Activated naive CD4-positive, alpha-beta T cell treated with anti-CD3 and anti-CD28 coated beads for 36 hours (primary cell): Measurements from ENCODE around the gene EEIG1. TPM values are rescaled to one million over a fixed set of nuclear protein-coding genes. Genes with fewer than 3 reads are reported as not detected.

Experiments
- CTCF ChIA-PET: fragments of 350-600 bp; sonication (Branson Sonifier 250); formaldehyde crosslinking; loops from one replicate; lab custom pipeline; 2021; ENCODE audit warnings: antibody characterized with exemption; lab: Charles Lee
- DNase-seq: peaks from one replicate; pipeline ENCODE4 v3.0.0-alpha.2; 2020
- H3K27ac Mint-ChIP-seq: one replicate; pipeline ENCODE4 v1.8.0; 2021; ENCODE audit warnings: mild to moderate bottlenecking, mixed read lengths
- H3K27me3 Mint-ChIP-seq: one replicate; pipeline ENCODE4 v1.8.0; 2021; ENCODE audit warnings: low read depth, mixed read lengths
- H3K36me3 Mint-ChIP-seq: one replicate; pipeline ENCODE4 v1.8.0; 2021; ENCODE audit warnings: low read depth, mixed read lengths
- H3K4me1 Mint-ChIP-seq: one replicate; pipeline ENCODE4 v1.8.0; 2021; ENCODE audit warnings: low read depth, mixed read lengths
- H3K4me3 Mint-ChIP-seq: one replicate; pipeline ENCODE4 v1.8.0; 2021; ENCODE audit warnings: mild to moderate bottlenecking, moderate library complexity, mixed read lengths
- H3K9me3 Mint-ChIP-seq: one replicate; pipeline ENCODE4 v1.8.0; 2021; ENCODE audit warnings: mixed read lengths
- intact Hi-C: fragments of 100-400 bp; cut with micrococcal nuclease; formaldehyde crosslinking; loops from one replicate; pipeline ENCODE4 v1.15.1; 2023
- total RNA-seq, 2 experiments: library from RNA; stranded (reverse); gene quantifications; one replicate each; pipeline ENCODE4 v1.2.3, GENCODE V29; 2021

EEIG1 gene
- total RNA-seq, 2 experiments from 2014 or later, result 61.0 to 70.8 TPM

- CTCF ChIA-PET, result interaction anchor here (0.6 to 1.3 kb wide), 2 partner anchors 8 to 23 kb away, joined by 3 to 4 read pairs; no protein-coding TSS in a partner anchor
- Mint-ChIP-seq H3K27ac (no peak overlapping the region), H3K4me1 (peaks cover 42% of the 10 kb centered on the region), H3K36me3 (peaks cover 3% of the 10 kb centered on the region), H3K4me3 (no peak overlapping the region), H3K27me3 (no peaks in the 10 kb centered on the region), H3K9me3 (peaks cover 3% of the 10 kb centered on the region)
- DNase-seq, result no peak
- intact Hi-C loops, result no loop called here
Observed at GRCh38 chr9:128011071-128011817, 30.5 kb upstream of the EEIG1 start.

GRCh38 chr9:128009639-128010038 is 28.9 kb upstream of the EEIG1 start:
- Mint-ChIP-seq H3K27ac (no peak overlapping the region), H3K9me3 (peaks cover 3% of the 10 kb centered on the region), H3K36me3 (peaks cover 3% of the 10 kb centered on the region), H3K4me1 (peaks cover 49% of the 10 kb centered on the region), H3K4me3 (no peak overlapping the region), H3K27me3 (no peaks in the 10 kb centered on the region)
- intact Hi-C loops, result no loop called here
- CTCF ChIA-PET, result interaction anchor here (1.3 kb wide), 1 partner anchor 10 kb away, joined by 4 read pairs; no protein-coding TSS in a partner anchor
- DNase-seq, result no peak

GRCh38 chr9:128008171-128008570 is 27.4 kb upstream of the EEIG1 start:
- Mint-ChIP-seq H3K36me3 (peaks cover 3% of the 10 kb centered on the region), H3K4me3 (peak overlapping the region; percentile 85), H3K27me3 (no peaks in the 10 kb centered on the region), H3K9me3 (peaks cover 3% of the 10 kb centered on the region), H3K27ac (peak overlapping the region; percentile 94), H3K4me1 (peaks cover 52% of the 10 kb centered on the region)
- intact Hi-C loops, result loop anchor here (1.0 kb wide), 1 partner anchor 27 kb away; no protein-coding TSS in a partner anchor
- DNase-seq, result no peak
- CTCF ChIA-PET, result interaction anchor here (1.4 to 1.8 kb wide), 2 partner anchors 17 to 26 kb away, joined by 5 to 8 read pairs; no protein-coding TSS in a partner anchor

- peak overlapping the region; percentile 94 for H3K27ac Mint-ChIP-seq
- CTCF ChIA-PET, result interaction anchor here (0.6 to 2.3 kb wide), 9 partner anchors 11 to 135 kb away, joined by 3 to 8 read pairs (median 4); partner anchors contain the start of gene EEIG1
- peaks cover 3% of the 10 kb centered on the region for H3K9me3 Mint-ChIP-seq
- H3K4me1 Mint-ChIP-seq, result peaks cover 52% of the 10 kb centered on the region
- no peaks in the 10 kb centered on the region for H3K27me3 Mint-ChIP-seq
- intact Hi-C loops, result loop anchor here (1.0 to 2.0 kb wide), 3 partner anchors 19 to 37 kb away; no protein-coding TSS in a partner anchor
- H3K4me3 Mint-ChIP-seq, result peak overlapping the region; percentile 85
- H3K36me3 Mint-ChIP-seq, result peaks cover 3% of the 10 kb centered on the region
- peak; percentile 97 for DNase-seq
Observed at GRCh38 chr9:128007566-128008138, 26.9 kb upstream of the EEIG1 start.

- no peaks in the 10 kb centered on the region for H3K27me3 Mint-ChIP-seq
- H3K36me3 Mint-ChIP-seq, result peaks cover 3% of the 10 kb centered on the region
- CTCF ChIA-PET, result interaction anchor here (0.6 to 2.3 kb wide), 9 partner anchors 15 to 119 kb away, joined by 3 to 8 read pairs (median 4); partner anchors contain the start of gene EEIG1
- DNase-seq, result peak; percentile 48
- intact Hi-C loops, result loop anchor here (2.0 kb wide), 1 partner anchor 36 kb away; no protein-coding TSS in a partner anchor
- H3K4me1 Mint-ChIP-seq, result peaks cover 49% of the 10 kb centered on the region
- peak overlapping the region; percentile 89 for H3K27ac Mint-ChIP-seq
- peaks cover 3% of the 10 kb centered on the region for H3K9me3 Mint-ChIP-seq
- H3K4me3 Mint-ChIP-seq, result peak overlapping the region; percentile 59
Observed at GRCh38 chr9:128006332-128006996, 25.7 kb upstream of the EEIG1 start.

- Mint-ChIP-seq H3K9me3 (peaks cover 3% of the 10 kb centered on the region), H3K36me3 (peaks cover 3% of the 10 kb centered on the region), H3K27me3 (no peaks in the 10 kb centered on the region), H3K4me3 (peak overlapping the region; percentile 59), H3K27ac (peak overlapping the region; percentile 89), H3K4me1 (peaks cover 48% of the 10 kb centered on the region)
- intact Hi-C loops, result loop anchor here (2.0 kb wide), 1 partner anchor 35 kb away; no protein-coding TSS in a partner anchor
- peak; percentile 29 for DNase-seq
- CTCF ChIA-PET, result interaction anchor here (0.7 to 2.3 kb wide), 4 partner anchors 15 to 119 kb away, joined by 3 to 7 read pairs (median 3); no protein-coding TSS in a partner anchor
Observed at GRCh38 chr9:128005923-128006322, 25.1 kb upstream of the EEIG1 start.

- intact Hi-C loops, result no loop called here
- CTCF ChIA-PET, result interaction anchor here (1.1 to 1.4 kb wide), 3 partner anchors 25 to 62 kb away, joined by 3 to 4 read pairs (median 4); no protein-coding TSS in a partner anchor
- H3K4me1 Mint-ChIP-seq, result peaks cover 42% of the 10 kb centered on the region
Observed at GRCh38 chr9:128003966-128004604, 23.3 kb upstream of the EEIG1 start.

GRCh38 chr9:128002959-128003358 is 22.2 kb upstream of the EEIG1 start:
- Mint-ChIP-seq H3K27me3 (no peaks in the 10 kb centered on the region), H3K4me1 (peaks cover 34% of the 10 kb centered on the region), H3K36me3 (peaks cover under 1% of the 10 kb centered on the region), H3K9me3 (peaks cover 1% of the 10 kb centered on the region), H3K27ac (no peak overlapping the region), H3K4me3 (no peak overlapping the region)
- DNase-seq, result no peak
- CTCF ChIA-PET, result interaction anchor here (0.6 to 1.8 kb wide), 2 partner anchors 12 to 27 kb away, joined by 3 to 4 read pairs; no protein-coding TSS in a partner anchor
- intact Hi-C loops, result no loop called here

More at GRCh38 chr9:128003966-128004604, 23.3 kb upstream of the EEIG1 start:
- H3K27ac Mint-ChIP-seq, result no peak overlapping the region
- DNase-seq, result no peak
- H3K9me3 Mint-ChIP-seq, result peaks cover 3% of the 10 kb centered on the region
- H3K27me3 Mint-ChIP-seq, result no peaks in the 10 kb centered on the region
- H3K4me3 Mint-ChIP-seq, result no peak overlapping the region
- H3K36me3 Mint-ChIP-seq, result peaks cover 3% of the 10 kb centered on the region

GRCh38 chr9:128001779-128002298 is 21.1 kb upstream of the EEIG1 start:
- Mint-ChIP-seq H3K4me3 (no peak overlapping the region), H3K4me1 (peaks cover 28% of the 10 kb centered on the region), H3K36me3 (no peaks in the 10 kb centered on the region), H3K9me3 (no peaks in the 10 kb centered on the region), H3K27ac (no peak overlapping the region), H3K27me3 (no peaks in the 10 kb centered on the region)
- CTCF ChIA-PET, result interaction anchor here (0.6 to 1.8 kb wide), 3 partner anchors 11 to 26 kb away, joined by 3 to 6 read pairs (median 4); no protein-coding TSS in a partner anchor
- no peak for DNase-seq
- intact Hi-C loops, result no loop called here

- Mint-ChIP-seq H3K4me3 (no peak overlapping the region), H3K27me3 (no peaks in the 10 kb centered on the region), H3K36me3 (no peaks in the 10 kb centered on the region), H3K4me1 (peaks cover 23% of the 10 kb centered on the region), H3K9me3 (no peaks in the 10 kb centered on the region), H3K27ac (no peak overlapping the region)
- no peak for DNase-seq
- CTCF ChIA-PET, result interaction anchor here (0.6 to 1.8 kb wide), 3 partner anchors 11 to 27 kb away, joined by 3 to 6 read pairs (median 4); no protein-coding TSS in a partner anchor
- intact Hi-C loops, result no loop called here
Observed at GRCh38 chr9:128001151-128001778, 20.5 kb upstream of the EEIG1 start.

GRCh38 chr9:127999461-127999860 is 18.7 kb upstream of the EEIG1 start:
- intact Hi-C loops, result no loop called here
- Mint-ChIP-seq H3K4me3 (no peak overlapping the region), H3K4me1 (peaks cover 17% of the 10 kb centered on the region), H3K36me3 (no peaks in the 10 kb centered on the region), H3K27me3 (no peaks in the 10 kb centered on the region), H3K9me3 (no peaks in the 10 kb centered on the region), H3K27ac (no peak overlapping the region)
- DNase-seq, result no peak
- CTCF ChIA-PET, result no interaction called here
